K562 (cell line): ENCODE measurements around the gene SLTM. TPM values are rescaled to one million over a fixed set of nuclear protein-coding genes. Genes with fewer than 3 reads are reported as not detected.
A peak's percentile ranks its signal among the peaks of the same experiment; 100 is the strongest.

Experiments
- ATAC-seq: fragments of 200-7000 bp; cut with Tn5 transposase; 3 replicates; pipeline ENCODE4 v1.9.1; 2020; ENCODE audit warnings: moderate library complexity
- BruUV-seq: library from RNA; stranded (reverse); fragments of 400-500 nt; replicated peaks from 2 replicates; lab custom pipeline; 2021; lab: Mats Ljungman, UMichigan
- CTCF ChIA-PET: fragments of 300-600 bp; formaldehyde crosslinking; extraction: SDS; loops from one replicate; lab custom pipeline; 2021; ENCODE audit warnings: low intra/inter-chr PET ratio; lab: Yijun Ruan, JAX
- POLR2A ChIA-PET: fragments of 300-600, 350-650 bp; sonication (Branson Sonifier 250); formaldehyde crosslinking; extraction: SDS; loops from one replicate; lab custom pipeline; 2021; ENCODE audit warnings: antibody characterized with exemption, inconsistent platforms; lab: Yijun Ruan, JAX
- DNase-seq, 4 experiments: peaks; one replicate each; pipeline versions ENCODE4 v3.0.0 to v3.0.0-alpha.2; 2011 to 2018; ENCODE audit warnings: low spot score in 3 of 4, mixed read lengths in 3 of 4; ENCODE audit errors: extremely low read depth in 1 of 4
- FAIRE-seq: peaks from 2 replicates; lab custom pipeline; 2011; peaks lifted over from hg19 to GRCh38; lab: Jason Lieb, UNC
- H2AFZ ChIP-seq: 2 replicates; pipeline ENCODE4 v1.6.0; 2011; ENCODE audit warnings: low read depth, low read length, control low read depth, inconsistent platforms
- H3K27ac ChIP-seq: fragments of 200-600 bp; 3 replicates; pipeline ENCODE4 v1.8.0; 2011; ENCODE audit warnings: low read depth, mild to moderate bottlenecking, control low read depth, inconsistent platforms, low read length, moderate library complexity, mixed read lengths; ENCODE audit errors: extremely low read depth
- H3K27me3 ChIP-seq, 2 experiments: fragments of 300-600 bp in 1 of 2; 2 replicates in 1 of 2; 3 replicates in 1 of 2; pipeline versions ENCODE4 v1.6.0 to v1.8.0; 2011; ENCODE audit warnings: inconsistent platforms in 2 of 2, low read length in 2 of 2, mild to moderate bottlenecking in 1 of 2, mixed read lengths in 1 of 2, moderate library complexity in 1 of 2; ENCODE audit not compliant: control insufficient read depth in 2 of 2, insufficient read depth in 2 of 2
- H3K36me3 ChIP-seq: fragments of 300-600 bp; 3 replicates; pipeline ENCODE4 v1.8.0; 2011; ENCODE audit warnings: mild to moderate bottlenecking, low read length, inconsistent platforms; ENCODE audit not compliant: control insufficient read depth, insufficient read depth
- H3K4me1 ChIP-seq, 2 experiments: fragments of 200-600 bp in 1 of 2; replicated peaks in 1 of 2; 2 replicates in 1 of 2; 3 replicates in 1 of 2; pipeline versions ENCODE4 v1.5.1 to v1.8.0; 2011; ENCODE audit warnings: inconsistent platforms in 2 of 2, low read length in 2 of 2, mild to moderate bottlenecking in 1 of 2, mixed read lengths in 1 of 2, moderate library complexity in 1 of 2; ENCODE audit not compliant: control insufficient read depth in 2 of 2, insufficient read depth in 2 of 2
- H3K4me2 ChIP-seq: 2 replicates; pipeline ENCODE4 v1.6.1; 2011; ENCODE audit warnings: low read length, control low read depth, inconsistent platforms, mixed read lengths; ENCODE audit not compliant: insufficient read depth
- H3K4me3 ChIP-seq: fragments of 200-600 bp; sonication (generic), shearing (Covaris generic); 2 replicates; pipeline ENCODE4 v1.5.1; 2016; ENCODE audit warnings: control low read depth, inconsistent platforms
- H3K79me2 ChIP-seq: fragments of 200-600 bp; 3 replicates; pipeline ENCODE4 v1.8.0; 2011; ENCODE audit warnings: low read length, inconsistent platforms; ENCODE audit not compliant: control insufficient read depth, insufficient read depth
- H3K9ac ChIP-seq, 2 experiments: 2 replicates each; pipeline versions ENCODE4 v1.6.0 to v1.6.1; 2011; ENCODE audit warnings: low read depth in 2 of 2, low read length in 2 of 2, control low read depth in 1 of 2, inconsistent platforms in 1 of 2, mild to moderate bottlenecking in 1 of 2, mixed read lengths in 1 of 2; ENCODE audit not compliant: insufficient read depth in 1 of 2
- H3K9me1 ChIP-seq: one replicate; pipeline ENCODE4 v1.6.0; 2011; ENCODE audit warnings: inconsistent platforms, mild to moderate bottlenecking, low read length, moderate library complexity; ENCODE audit not compliant: control insufficient read depth, insufficient read depth
- H3K9me3 ChIP-seq: replicated peaks from 2 replicates; pipeline ENCODE4 v1.5.1; 2011; ENCODE audit warnings: low read depth, low read length, inconsistent platforms; ENCODE audit not compliant: control insufficient read depth, insufficient read depth
- H4K20me1 ChIP-seq: replicated peaks from 2 replicates; pipeline ENCODE4 v1.6.1; 2011; ENCODE audit warnings: low read length, inconsistent platforms, mixed read lengths; ENCODE audit not compliant: control insufficient read depth, insufficient read depth
- C11orf30 ChIP-seq: fragments of 450-650 bp; IDR thresholded peaks from 2 replicates; pipeline ENCODE4 v1.6.1; 2016; ENCODE audit warnings: low read depth, mild to moderate bottlenecking
- ETV6 ChIP-seq, 3 experiments: fragments of 150-350 bp in 1 of 3; sonication (generic) in 1 of 3; formaldehyde crosslinking in 1 of 3; IDR thresholded peaks; 2 replicates each; pipeline versions ENCODE4 v1.6.1 to v1.8.0; 2014 to 2022; ENCODE audit warnings: borderline replicate concordance in 2 of 3, low read depth in 2 of 3, antibody characterized with exemption in 1 of 3, low read length in 1 of 3, mild to moderate bottlenecking in 1 of 3, missing genetic modification reagents in 1 of 3
- HCFC1 ChIP-seq: IDR thresholded peaks from 2 replicates; pipeline ENCODE4 v1.6.1; 2012; ENCODE audit warnings: low read depth, low read length, improper control_type of control experiment
- NCOR1 ChIP-seq: fragments of 450-650 bp; IDR thresholded peaks from 2 replicates; pipeline ENCODE4 v1.6.1; 2016; ENCODE audit warnings: mild to moderate bottlenecking, moderate library complexity
- SPI1 ChIP-seq: IDR thresholded peaks from 2 replicates; pipeline ENCODE4 v1.6.1; 2011; ENCODE audit warnings: low read depth, low read length, control low read depth, borderline replicate concordance
- ZNF586 ChIP-seq: fragments of 450-650 bp; formaldehyde crosslinking; conservative IDR thresholded peaks from 2 replicates; pipeline ENCODE4 v1.4.0; 2020; ENCODE audit warnings: mild to moderate bottlenecking, moderate library complexity
- WGBS: fragments of 100-300 bp; shearing (Covaris generic); methylation state at CpG from one replicate; pipeline ENCODE4 v1.1.6; 2016; ENCODE audit warnings: low coverage, mixed read lengths; ENCODE audit not compliant: insufficient coverage; ENCODE audit errors: missing lambda C conversion rate; 5-methylcytosine and 5-hydroxymethylcytosine counted together
- in situ Hi-C: fragments of 300-500 bp; cut with MboI; formaldehyde crosslinking; loops from 4 replicates; pipeline ENCODE4 v1.15.0; 2018; ENCODE audit warnings: inconsistent platforms, mixed read lengths
- intact Hi-C: fragments of 100-400 bp; cut with micrococcal nuclease; formaldehyde crosslinking; loops from 2 replicates; pipeline ENCODE4 v1.14.2; 2022
- polyA plus RNA-seq, 8 experiments: library from polyadenylated mRNA; depleted of rRNA in 4 of 8; stranded (reverse) in 5 of 8; unstranded in 3 of 8; fragments of >200 nt; fragmentation: Nextera tagmentation in 2 of 8; fragmentation: Illumina TruSeq in 1 of 8; extraction: Ambion mirVana in 2 of 8; extraction: Trizol in 1 of 8; gene quantifications; 2 replicates each; pipeline versions ENCODE4 v1.2.1 to v1.2.3, GENCODE V29; 2011 to 2014; ENCODE audit warnings: inconsistent platforms in 1 of 8, missing spikeins in 1 of 8
- total RNA-seq, 7 experiments: library from RNA; depleted of rRNA in 6 of 7; stranded (reverse); fragments of >200 nt in 6 of 7; fragmentation: Illumina TruSeq in 2 of 7; extraction: Trizol in 2 of 7; gene quantifications; 2 replicates each; pipeline versions ENCODE4 v1.2.1 to v1.2.3, GENCODE V29; 2011 to 2021; ENCODE audit warnings: low replicate concordance in 1 of 7
- TF ChIP-seq, protein P1 (sequence below): IDR thresholded peaks from 3 replicates; pipeline ENCODE4 v1.6.1; 2011; ENCODE audit warnings: borderline replicate concordance, mild to moderate bottlenecking; ENCODE audit not compliant: insufficient read length, insufficient read depth

SLTM gene
- total and polyA plus RNA-seq, 9 of the 15 experiments (the other 6 are each of a cell fraction or from before 2014, with no cell fraction given): 39.5 to 163 (median 102) TPM

DNA sequence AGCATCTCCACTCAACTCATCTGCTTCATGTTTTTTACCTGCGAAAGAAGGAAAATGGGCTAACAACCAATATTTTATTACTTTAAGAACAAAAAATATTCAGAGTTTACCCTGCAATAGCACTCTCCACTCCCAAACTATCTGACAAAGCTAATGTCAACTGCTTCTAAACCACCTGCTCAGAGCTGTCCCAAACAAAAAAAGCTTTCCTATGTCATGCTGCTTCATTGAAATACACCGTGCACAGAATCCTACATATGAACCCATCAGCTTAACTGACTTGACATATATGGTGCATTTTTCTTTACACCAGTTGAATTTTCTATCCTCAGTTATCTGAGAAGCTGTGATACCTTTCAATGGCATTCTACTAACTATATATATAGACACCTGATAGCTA is 16.5 kb downstream of the SLTM start:
- Histone ChIP-seq H3K9ac (no peak overlapping the region), H3K4me1 (peaks cover 11 to 19% of the 10 kb centered on the region in 2 experiments; a peak in 4 of 5 replicates), H4K20me1 (no peaks in the 10 kb centered on the region; the same call in 1 of the 2 replicates), H3K27ac (no peak overlapping the region), H3K36me3 (peaks cover 76% of the 10 kb centered on the region), H3K9me3 (no peaks in the 10 kb centered on the region), H3K79me2 (peaks cover 61% of the 10 kb centered on the region), H3K4me3 (no peak overlapping the region), H2AFZ (no peak overlapping the region), H3K4me2 (no peak overlapping the region), H3K9me1 (no peaks in the 10 kb centered on the region), H3K27me3 (no peaks in the 10 kb centered on the region)
- ChIA-PET CTCF (no interaction called here), POLR2A (interaction anchor here (1.0 to 6.0 kb wide), 6 partner anchors 9 to 146 kb away, joined by 3 to 35 read pairs (median 6); no protein-coding TSS in a partner anchor)
- ATAC-seq: no peak
- FAIRE-seq: no peak
- 96% methylated on average over 2 of the region's 2 CpGs for WGBS
- BruUV-seq: no TSS peak
- no peak for DNase-seq
- in situ Hi-C loops: no loop called here
- intact Hi-C loops: no loop called here
- no peak for TF ChIP-seq ETV6 (IDR thresholded peaks at IDR 0.05; ENCODE audit: borderline replicate concordance in 1 of 2, low read depth in 2 of 2, low read length in 1 of 2)
- TF ChIP-seq ETV6 (CRISPR knock-in tag; IDR thresholded peaks at IDR 0.05; ENCODE audit: borderline replicate concordance): no peak
- TF ChIP-seq C11orf30: no peak

DNA sequence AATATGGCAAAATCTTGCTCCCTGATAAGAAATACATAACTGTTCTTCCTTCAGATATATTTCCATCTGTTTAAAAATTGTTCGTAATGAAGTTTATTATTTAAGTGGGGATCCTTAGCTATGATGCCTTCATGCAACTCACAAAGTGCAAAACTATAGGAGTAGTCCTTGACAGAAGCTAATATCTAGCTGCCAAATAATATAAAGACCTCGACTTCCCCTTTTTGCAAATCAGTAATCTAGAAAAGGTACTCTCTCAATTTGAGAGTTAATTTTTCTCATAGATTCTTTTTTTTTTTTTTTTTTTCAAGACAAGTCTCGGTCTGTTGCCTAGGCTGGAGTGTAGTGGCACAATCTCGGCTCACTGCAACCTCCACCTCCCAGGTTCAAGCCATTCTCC is 23.0 kb downstream of the SLTM start:
- no peaks in the 10 kb centered on the region for H3K27me3 ChIP-seq
- ChIA-PET POLR2A (interaction anchor here (1.3 kb wide), 1 partner anchor 21 kb away, joined by 3 read pairs; no protein-coding TSS in a partner anchor), CTCF (no interaction called here)
- no peak overlapping the region for H3K9ac ChIP-seq
- H3K9me3 ChIP-seq: no peaks in the 10 kb centered on the region
- H3K9me1 ChIP-seq: no peaks in the 10 kb centered on the region
- in situ Hi-C loops: no loop called here
- H3K27ac ChIP-seq: no peak overlapping the region
- FAIRE-seq (no peak), DNase-seq (no peak), ATAC-seq (no peak; the same call in 2 of the 3 replicates)
- peaks cover 34% of the 10 kb centered on the region; the same call in 2 of the 3 replicates for H3K79me2 ChIP-seq
- no peaks in the 10 kb centered on the region for H3K4me1 ChIP-seq
- no peak overlapping the region for H3K4me2 ChIP-seq
- H2AFZ ChIP-seq: no peak overlapping the region
- H3K36me3 ChIP-seq: peaks cover 86% of the 10 kb centered on the region
- intact Hi-C loops: no loop called here
- TF ChIP-seq ZNF586 (CRISPR knock-in tag) (no peak), NCOR1 (no peak), SPI1 (0 out of 2 replicates have a peak, but pooled peaks have one; percentile 10), HCFC1 (no peak)
- TF ChIP-seq, protein P1, sequence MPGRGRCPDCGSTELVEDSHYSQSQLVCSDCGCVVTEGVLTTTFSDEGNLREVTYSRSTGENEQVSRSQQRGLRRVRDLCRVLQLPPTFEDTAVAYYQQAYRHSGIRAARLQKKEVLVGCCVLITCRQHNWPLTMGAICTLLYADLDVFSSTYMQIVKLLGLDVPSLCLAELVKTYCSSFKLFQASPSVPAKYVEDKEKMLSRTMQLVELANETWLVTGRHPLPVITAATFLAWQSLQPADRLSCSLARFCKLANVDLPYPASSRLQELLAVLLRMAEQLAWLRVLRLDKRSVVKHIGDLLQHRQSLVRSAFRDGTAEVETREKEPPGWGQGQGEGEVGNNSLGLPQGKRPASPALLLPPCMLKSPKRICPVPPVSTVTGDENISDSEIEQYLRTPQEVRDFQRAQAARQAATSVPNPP: no peak
- no peaks in the 10 kb centered on the region for H4K20me1 ChIP-seq
- no TSS peak for BruUV-seq
- no peak overlapping the region for H3K4me3 ChIP-seq
- 96% methylated on average over 4 of the region's 4 CpGs for WGBS
